OCI-LY7 (cell line): ENCODE results near the gene NINL. TPM values are rescaled to one million over a fixed set of nuclear protein-coding genes. Genes with fewer than 3 reads are reported as not detected.

ENCODE experiments used
- BruUV-seq: library from RNA; stranded (reverse); fragments of 400-500 nt; replicated peaks from 2 replicates; lab custom pipeline; 2021; lab: Mats Ljungman, UMichigan
- CTCF ChIA-PET: fragments of 300-600 bp; sonication (Branson Sonifier 250); formaldehyde crosslinking; loops from one replicate; lab custom pipeline; 2022; ENCODE audit warnings: antibody characterized with exemption; ENCODE audit not compliant: unreplicated experiment; lab: Charles Lee
- POLR2A ChIA-PET: fragments of 300-600 bp; sonication (Branson Sonifier 250); formaldehyde crosslinking; loops from one replicate; lab custom pipeline; 2022; ENCODE audit warnings: antibody characterized with exemption; lab: Charles Lee
- DNase-seq: peaks from one replicate; pipeline ENCODE4 v3.0.0-alpha.2; 2015; ENCODE audit warnings: low spot score
- H2AFZ ChIP-seq: fragments of 200-600 bp; sonication (generic), shearing (Covaris generic); 2 replicates; pipeline ENCODE4 v1.6.1; 2014; ENCODE audit warnings: mild to moderate bottlenecking, antibody characterized with exemption, low read length, moderate library complexity
- H3K27ac ChIP-seq: fragments of 200-600 bp; sonication (generic); 2 replicates; pipeline ENCODE4 v1.5.1; 2014; ENCODE audit warnings: mixed run types, low read depth, mild to moderate bottlenecking, moderate library complexity, low read length, inconsistent platforms; ENCODE audit not compliant: poor library complexity, severe bottlenecking
- H3K36me3 ChIP-seq: fragments of 200-600 bp; sonication (generic); 2 replicates; pipeline ENCODE4 v1.6.1; 2014; ENCODE audit warnings: mild to moderate bottlenecking, antibody characterized with exemption, low read length, moderate library complexity, mixed read lengths; ENCODE audit not compliant: insufficient read depth
- H3K4me1 ChIP-seq: fragments of 200-600 bp; sonication (generic); 2 replicates; pipeline ENCODE4 v1.5.1; 2014; ENCODE audit warnings: mild to moderate bottlenecking, low read length; ENCODE audit not compliant: insufficient read depth, poor library complexity, severe bottlenecking
- H3K4me2 ChIP-seq: fragments of 200-600 bp; sonication (generic); 2 replicates; pipeline ENCODE4 v1.6.1; 2014; ENCODE audit warnings: mild to moderate bottlenecking, low read length
- H3K4me3 ChIP-seq: fragments of 200-600 bp; sonication (generic); 2 replicates; pipeline ENCODE4 v1.5.1; 2014; ENCODE audit warnings: mild to moderate bottlenecking, low read depth, low read length; ENCODE audit not compliant: poor library complexity, severe bottlenecking
- H3K79me2 ChIP-seq: fragments of 200-600 bp; sonication (generic); 2 replicates; pipeline ENCODE4 v1.6.1; 2016; ENCODE audit warnings: low read depth, mild to moderate bottlenecking, low read length, moderate library complexity, mixed read lengths; ENCODE audit not compliant: insufficient read depth
- H3K9me2 ChIP-seq: fragments of 200-600 bp; sonication (generic); 2 replicates; pipeline ENCODE4 v1.6.1; 2016; ENCODE audit warnings: mild to moderate bottlenecking, low read length, mixed read lengths; ENCODE audit not compliant: insufficient read depth
- H3K9me3 ChIP-seq: fragments of 200-600 bp; sonication (generic); 2 replicates; pipeline ENCODE4 v1.6.1; 2014; ENCODE audit warnings: mild to moderate bottlenecking, mixed run types, low read length, mixed read lengths
- H4K20me1 ChIP-seq: fragments of 200-600 bp; sonication (generic); 2 replicates; pipeline ENCODE4 v1.6.1; 2014; ENCODE audit warnings: mild to moderate bottlenecking, antibody characterized with exemption, low read length, moderate library complexity, mixed read lengths; ENCODE audit not compliant: insufficient read depth
- CTCF ChIP-seq: fragments of 200-600 bp; sonication (generic); conservative IDR thresholded peaks from 2 replicates; pipeline ENCODE4 v1.5.1; 2014; ENCODE audit warnings: mild to moderate bottlenecking, antibody characterized with exemption, low read length, moderate library complexity, mixed read lengths
- EZH2phosphoT487 ChIP-seq: fragments of 200-600 bp; sonication (generic); IDR thresholded peaks from 2 replicates; pipeline ENCODE4 v1.6.1; 2018; ENCODE audit warnings: low read depth, borderline replicate concordance, mild to moderate bottlenecking, mixed run types, antibody characterized with exemption, low read length, moderate library complexity, mixed read lengths
- intact Hi-C: fragments of 100-400 bp; cut with micrococcal nuclease; formaldehyde crosslinking; loops from one replicate; pipeline ENCODE4 v1.10.0; 2022; ENCODE audit not compliant: unreplicated experiment
- total RNA-seq, 2 experiments: library from RNA; depleted of rRNA in 1 of 2; stranded (reverse); fragments of >200 nt in 1 of 2; shearing (Covaris generic) in 1 of 2; gene quantifications; 2 replicates each; pipeline ENCODE4 v1.2.3, GENCODE V29; 2014 to 2022

The NINL gene
- total RNA-seq, 2 experiments from 2014 or later, result 0.06 to 0.55 TPM

DNA sequence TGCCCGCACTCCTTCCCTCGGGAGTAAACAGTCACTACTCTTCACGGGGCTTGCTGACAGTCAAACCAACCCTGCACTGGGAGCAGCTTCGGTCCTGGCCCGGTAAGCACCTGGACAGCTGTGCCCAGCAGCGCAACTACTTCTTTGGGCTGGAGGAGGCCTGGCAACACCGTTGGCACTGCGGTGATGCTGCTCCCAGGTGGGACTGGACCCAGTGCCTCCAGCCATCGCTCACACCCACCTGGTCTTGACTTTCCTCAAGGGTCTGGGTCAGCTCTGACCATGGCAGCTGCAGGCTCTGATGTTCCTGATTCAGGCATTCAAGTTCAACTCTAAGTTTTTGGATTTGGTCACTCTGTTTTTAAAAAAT, 124.1 kb downstream of the NINL start:
- Histone ChIP-seq H3K27ac (no peak overlapping the region), H3K9me2 (no peaks in the 10 kb centered on the region), H3K36me3 (no peaks in the 10 kb centered on the region), H2AFZ (no peak overlapping the region), H3K9me3 (no peaks in the 10 kb centered on the region), H3K79me2 (no peaks in the 10 kb centered on the region), H3K4me1 (no peaks in the 10 kb centered on the region), H3K4me3 (no peak overlapping the region), H3K4me2 (no peak overlapping the region), H4K20me1 (no peaks in the 10 kb centered on the region)
- intact Hi-C loops, result no loop called here
- CTCF ChIA-PET, result no interaction called here
- no peak for DNase-seq
- BruUV-seq, result no TSS peak
- POLR2A ChIA-PET, result interaction anchor here (0.6 kb wide), 1 partner anchor 16 kb away, joined by 3 read pairs; no protein-coding TSS in a partner anchor
- TF ChIP-seq EZH2phosphoT487 (no peak), CTCF (no peak)

GRCh38 chr20:25460566-25461280, 124.6 kb downstream of the NINL start:
- intact Hi-C loops, result no loop called here
- Histone ChIP-seq H3K79me2 (no peaks in the 10 kb centered on the region), H4K20me1 (no peaks in the 10 kb centered on the region), H3K4me2 (no peak overlapping the region), H3K9me2 (no peaks in the 10 kb centered on the region), H3K9me3 (no peaks in the 10 kb centered on the region), H3K4me3 (no peak overlapping the region), H3K27ac (no peak overlapping the region), H2AFZ (no peak overlapping the region), H3K36me3 (no peaks in the 10 kb centered on the region), H3K4me1 (no peaks in the 10 kb centered on the region)
- BruUV-seq, result no TSS peak
- no peak for DNase-seq
- POLR2A ChIA-PET, result no interaction called here
- CTCF ChIA-PET, result no interaction called here
- no peak for TF ChIP-seq EZH2phosphoT487
- TF ChIP-seq CTCF, result no peak

- Histone ChIP-seq H2AFZ (no peak overlapping the region), H3K4me3 (no peak overlapping the region), H4K20me1 (no peaks in the 10 kb centered on the region), H3K9me3 (no peaks in the 10 kb centered on the region), H3K79me2 (no peaks in the 10 kb centered on the region), H3K4me2 (no peak overlapping the region), H3K27ac (no peak overlapping the region), H3K9me2 (no peaks in the 10 kb centered on the region), H3K36me3 (no peaks in the 10 kb centered on the region), H3K4me1 (no peaks in the 10 kb centered on the region)
- BruUV-seq, result no TSS peak
- ChIA-PET CTCF (no interaction called here), POLR2A (no interaction called here)
- no peak for DNase-seq
- no peak for TF ChIP-seq CTCF
- TF ChIP-seq EZH2phosphoT487, result no peak
- intact Hi-C loops, result no loop called here
These were observed 125.3 kb downstream of the NINL start for GRCh38 chr20:25459916-25460535.
